ENCODE data around the gene DHRS7. TPM values are rescaled to one million over a fixed set of nuclear protein-coding genes. Genes with fewer than 3 reads are reported as not detected.

DHRS7 gene
- total and polyA plus RNA-seq, 2 of the 8 experiments (the other 6 are each of a cell fraction or from before 2014, with no cell fraction given) = 10.8 to 27.5 TPM

DNA sequence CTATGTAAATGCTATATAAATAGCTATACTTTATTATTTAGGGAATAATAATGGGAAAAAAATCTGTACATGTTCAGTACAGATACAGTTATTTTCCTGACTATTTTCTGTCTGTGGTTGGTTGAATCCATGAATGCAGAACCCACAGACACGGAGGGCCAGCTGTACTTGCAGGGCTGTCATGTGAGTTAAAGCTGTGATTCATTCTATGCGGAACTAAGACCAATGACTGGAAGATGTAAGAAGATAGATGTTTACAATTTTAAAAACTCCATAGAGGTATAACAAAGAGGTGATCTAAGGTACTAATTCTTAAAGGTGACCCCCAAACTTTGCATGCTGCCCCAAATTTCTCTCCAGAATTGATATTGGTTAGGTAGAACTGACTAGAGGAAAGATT is 58.9 kb downstream of the DHRS7 start:
- POLR2A ChIA-PET (ENCODE audit: partially characterized antibody) = interaction anchor here (1.0 kb wide), 1 partner anchor 14 kb away, joined by 3 read pairs; no protein-coding TSS in a partner anchor
- Histone ChIP-seq H2BK12ac (ENCODE audit: low read depth, low read length) (no peak overlapping the region), H3K4me1 (replicated peaks in 1 of 4; ENCODE audit: control insufficient read depth in 3 of 4, insufficient read depth in 4 of 4, low read length in 3 of 4) (no peaks in the 10 kb centered on the region), H3K27ac (ENCODE audit: low read depth, low read length) (no peak overlapping the region), H3K4me3 (ENCODE audit: extremely low read depth in 1 of 4, insufficient read depth in 2 of 4, low read depth in 3 of 4, low read length in 4 of 4) (no peak overlapping the region), H2AFZ (ENCODE audit: low read length) (no peak overlapping the region), H3K18ac (ENCODE audit: extremely low read depth, low read length) (no peak overlapping the region), H3K79me2 (ENCODE audit: control insufficient read depth in 1 of 2, insufficient read depth in 2 of 2, low read length in 2 of 2) (peaks cover 0 to 70% of the 10 kb centered on the region in 2 experiments; a peak in 3 of 4 replicates), H2BK120ac (replicated peaks; ENCODE audit: low read depth, low read length) (no peak overlapping the region), H4K20me1 (replicated peaks in 1 of 2; ENCODE audit: control insufficient read depth in 1 of 2, insufficient read depth in 2 of 2, low read length in 2 of 2) (peaks cover 3 to 8% of the 10 kb centered on the region in 2 experiments), H3K9me3 (ENCODE audit: insufficient read depth in 2 of 2, low read depth in 1 of 2, low read length in 1 of 2) (no peaks in the 10 kb centered on the region), H3K9ac (replicated peaks in 1 of 4; ENCODE audit: extremely low read depth in 1 of 4, low read depth in 3 of 4, low read length in 3 of 4) (no peak overlapping the region), H2BK20ac (ENCODE audit: low read length) (no peak overlapping the region), H3K23ac (ENCODE audit: insufficient read length) (no peak overlapping the region), H4K5ac (ENCODE audit: insufficient read length, low read depth, low read length) (no peak overlapping the region), H2BK5ac (ENCODE audit: low read depth, low read length) (no peak overlapping the region), H3K79me1 (ENCODE audit: low read depth, low read length) (no peaks in the 10 kb centered on the region; the same call in 1 of the 2 replicates), H3K4me2 (ENCODE audit: insufficient read depth in 1 of 2, low read depth in 2 of 2, low read length in 2 of 2) (no peak overlapping the region), H3K56ac (replicated peaks; ENCODE audit: insufficient read length, low read depth, low read length) (no peak overlapping the region), H3K14ac (ENCODE audit: insufficient read length) (no peak overlapping the region), H3K4ac (replicated peaks; ENCODE audit: insufficient read length, low read depth, low read length) (no peak overlapping the region), H2BK15ac (ENCODE audit: low read length) (no peak overlapping the region), H3K36me3 (ENCODE audit: control insufficient read depth in 2 of 4, insufficient read depth in 4 of 4, low read length in 3 of 4) (peaks cover 0 to 13% (median 0%) of the 10 kb centered on the region in 4 experiments; a peak in 3 of 8 replicates), H2AK5ac (ENCODE audit: low read depth, low read length) (no peak overlapping the region), H4K8ac (ENCODE audit: extremely low read depth, insufficient read depth, low read length) (no peak overlapping the region), H3K23me2 (ENCODE audit: low read depth, low read length) (no peaks in the 10 kb centered on the region), H4K91ac (replicated peaks; ENCODE audit: insufficient read length, low read length) (no peak overlapping the region), H3K27me3 (replicated peaks in 1 of 4; ENCODE audit: control insufficient read depth in 3 of 4, extremely low read depth in 1 of 4, insufficient read depth in 3 of 4, low read length in 3 of 4) (no peaks in the 10 kb centered on the region)
- CTCF ChIA-PET (ENCODE audit: partially characterized antibody) = no interaction called here
- FAIRE-seq (no peak), DNase-seq (ENCODE audit: low read depth in 1 of 2, low spot score in 2 of 2) (no peak)
- no peak for TF ChIP-seq RNF2 (IDR thresholded peaks at IDR 0.05; ENCODE audit: borderline replicate concordance, low read depth, low read length, missing control alignments, poor library complexity, severe bottlenecking)
- no peak for TF ChIP-seq SRF (IDR thresholded peaks at IDR 0.05; ENCODE audit: low read depth, low read length)
- no peak for TF ChIP-seq SP1 (IDR thresholded peaks at IDR 0.05; ENCODE audit: low read depth, low read length)
- no peak for TF ChIP-seq SP4 (IDR thresholded peaks at IDR 0.05; ENCODE audit: low read length)
- TF ChIP-seq NRF1 (IDR thresholded peaks at IDR 0.05; ENCODE audit: low read depth, low read length) = no peak
- TF ChIP-seq TCF12 (IDR thresholded peaks at IDR 0.05; ENCODE audit: low read depth, low read length) = no peak
- TF ChIP-seq EGR1 (IDR thresholded peaks at IDR 0.05; ENCODE audit: borderline replicate concordance, low read depth, low read length) = no peak
- no peak for TF ChIP-seq HDAC6 (IDR thresholded peaks at IDR 0.05; ENCODE audit: low read depth, low read length)
- no peak for TF ChIP-seq BCL11A (IDR thresholded peaks at IDR 0.05; ENCODE audit: low read depth in 2 of 2, low read length in 2 of 2)
- 98% methylated on average over 2 of the region's 2 CpGs; no CpG with 5 or more reads in 1 of the 2 experiments for WGBS, 2 experiments (ENCODE audit: extremely low coverage in 1 of 2, insufficient coverage in 1 of 2, insufficient read length in 1 of 2, insufficient replicate concordance in 2 of 2, low coverage in 1 of 2, low lambda C conversion rate in 2 of 2, missing lambda C conversion rate in 1 of 2)
